Measurements from ENCODE around the gene BEX5.
"Not testable (repeated sequence)": the region's sequence is repeated elsewhere in the genome, so short reads cannot be mapped to it uniquely, and the experiment has no call there.

GRCh38 chrX:102140876-102141275, 14.9 kb downstream of the BEX5 start:
- TF ChIP-seq, protein P1, sequence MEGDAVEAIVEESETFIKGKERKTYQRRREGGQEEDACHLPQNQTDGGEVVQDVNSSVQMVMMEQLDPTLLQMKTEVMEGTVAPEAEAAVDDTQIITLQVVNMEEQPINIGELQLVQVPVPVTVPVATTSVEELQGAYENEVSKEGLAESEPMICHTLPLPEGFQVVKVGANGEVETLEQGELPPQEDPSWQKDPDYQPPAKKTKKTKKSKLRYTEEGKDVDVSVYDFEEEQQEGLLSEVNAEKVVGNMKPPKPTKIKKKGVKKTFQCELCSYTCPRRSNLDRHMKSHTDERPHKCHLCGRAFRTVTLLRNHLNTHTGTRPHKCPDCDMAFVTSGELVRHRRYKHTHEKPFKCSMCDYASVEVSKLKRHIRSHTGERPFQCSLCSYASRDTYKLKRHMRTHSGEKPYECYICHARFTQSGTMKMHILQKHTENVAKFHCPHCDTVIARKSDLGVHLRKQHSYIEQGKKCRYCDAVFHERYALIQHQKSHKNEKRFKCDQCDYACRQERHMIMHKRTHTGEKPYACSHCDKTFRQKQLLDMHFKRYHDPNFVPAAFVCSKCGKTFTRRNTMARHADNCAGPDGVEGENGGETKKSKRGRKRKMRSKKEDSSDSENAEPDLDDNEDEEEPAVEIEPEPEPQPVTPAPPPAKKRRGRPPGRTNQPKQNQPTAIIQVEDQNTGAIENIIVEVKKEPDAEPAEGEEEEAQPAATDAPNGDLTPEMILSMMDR (IDR thresholded peaks at IDR 0.05), result not testable (repeated sequence)
- TF ChIP-seq POLR2A (IDR thresholded peaks at IDR 0.05), result not testable (repeated sequence)
